ENCODE data around the gene FAM90A1. TPM values are rescaled to one million over a fixed set of nuclear protein-coding genes. Genes with fewer than 3 reads are reported as not detected.
"Not testable (repeated sequence)": the region's sequence is repeated elsewhere in the genome, so short reads cannot be mapped to it uniquely, and the experiment has no call there.

Gene FAM90A1
- total and polyA plus RNA-seq, 2 donors (not counting 1 experiment from before 2014, with no cell fraction given): 0.27 to 0.34 TPM

DNA sequence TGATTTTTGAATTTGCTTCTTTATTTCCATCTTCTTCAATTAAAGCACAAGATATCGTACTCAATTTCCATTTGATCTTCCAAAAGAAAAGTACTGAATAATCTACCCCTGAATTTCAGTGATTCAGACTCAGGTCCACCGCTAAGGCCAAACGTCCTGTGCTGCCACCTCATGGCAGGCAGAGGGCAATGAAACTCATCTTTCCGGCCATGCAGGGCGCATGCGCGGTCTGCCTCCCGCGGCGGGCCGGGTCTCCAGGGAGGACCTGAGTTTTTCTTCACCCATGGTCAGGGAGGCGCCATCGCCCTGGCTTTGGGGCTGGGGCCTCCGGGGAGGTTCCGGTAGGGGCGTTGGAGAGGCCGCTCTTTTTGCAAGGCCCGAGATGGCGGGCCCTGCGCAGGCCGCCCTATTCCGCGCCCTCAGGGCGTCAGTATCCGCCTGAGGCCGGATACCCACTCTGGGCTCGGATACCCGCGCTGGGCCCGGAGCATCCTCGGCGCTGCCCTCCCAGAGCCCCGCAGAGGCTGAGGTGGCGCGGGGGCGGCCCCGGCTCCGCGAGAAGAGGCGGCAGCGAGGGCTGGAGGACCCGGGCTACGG, 47.3 kb downstream of the FAM90A1 start:
- H3K9me3 ChIP-seq (ENCODE audit: control extremely low read depth in 1 of 3, control insufficient read depth in 2 of 3, insufficient read depth in 1 of 3, low read length in 2 of 3); H3K79me2 ChIP-seq (ENCODE audit: control insufficient read depth, insufficient read depth, low read length); H3K36me3 ChIP-seq (replicated peaks in 1 of 2; ENCODE audit: control extremely low read depth in 1 of 2, control insufficient read depth in 1 of 2, extremely low read depth in 1 of 2, insufficient read depth in 2 of 2, low read length in 1 of 2); H4K20me1 ChIP-seq (ENCODE audit: control insufficient read depth, insufficient read depth, low read length, poor library complexity, severe bottlenecking); CTCF ChIA-PET; H3K27me3 Mint-ChIP-seq; H3K9me3 Mint-ChIP-seq (ENCODE audit: insufficient read depth); POLR2A ChIA-PET; H3K27me3 ChIP-seq (replicated peaks in 1 of 4; ENCODE audit: control extremely low read depth in 1 of 4, control insufficient read depth in 3 of 4, insufficient read depth in 4 of 4, low read length in 3 of 4); H3K4me1 ChIP-seq (ENCODE audit: control insufficient read depth in 2 of 2, insufficient read depth in 2 of 2, low read length in 2 of 2): not testable (repeated sequence)
- Mint-ChIP-seq H3K27ac (peak overlapping the region; percentile 81), H3K4me3 (peak overlapping the region; percentile 86), H3K4me1 (peaks cover 14% of the 10 kb centered on the region)
- intact Hi-C loops (cut with micrococcal nuclease): loop anchor here (10.0 kb wide), 1 partner anchor 75 kb away; no protein-coding TSS in a partner anchor
- peak overlapping the region in 4 of 5 experiments; percentile 56 to 66 (median 62) for H3K4me3 ChIP-seq (ENCODE audit: control extremely low read depth in 1 of 5, extremely low read depth in 1 of 5, insufficient read depth in 1 of 5, low read depth in 2 of 5, low read length in 4 of 5)
- peak overlapping the region; percentile 68 for H3K9ac ChIP-seq (ENCODE audit: low read length)
- peak; percentile 70 for ATAC-seq (ENCODE audit: low read depth)
- peak; percentile 83 for DNase-seq
- peak overlapping the region; percentile 63 to 64 for H3K27ac ChIP-seq (ENCODE audit: low read length in 2 of 2)
- peak overlapping the region; percentile 60 for H3K4me2 ChIP-seq (replicated peaks; ENCODE audit: low read depth, low read length, poor library complexity, severe bottlenecking)
- TF ChIP-seq, protein P1, sequence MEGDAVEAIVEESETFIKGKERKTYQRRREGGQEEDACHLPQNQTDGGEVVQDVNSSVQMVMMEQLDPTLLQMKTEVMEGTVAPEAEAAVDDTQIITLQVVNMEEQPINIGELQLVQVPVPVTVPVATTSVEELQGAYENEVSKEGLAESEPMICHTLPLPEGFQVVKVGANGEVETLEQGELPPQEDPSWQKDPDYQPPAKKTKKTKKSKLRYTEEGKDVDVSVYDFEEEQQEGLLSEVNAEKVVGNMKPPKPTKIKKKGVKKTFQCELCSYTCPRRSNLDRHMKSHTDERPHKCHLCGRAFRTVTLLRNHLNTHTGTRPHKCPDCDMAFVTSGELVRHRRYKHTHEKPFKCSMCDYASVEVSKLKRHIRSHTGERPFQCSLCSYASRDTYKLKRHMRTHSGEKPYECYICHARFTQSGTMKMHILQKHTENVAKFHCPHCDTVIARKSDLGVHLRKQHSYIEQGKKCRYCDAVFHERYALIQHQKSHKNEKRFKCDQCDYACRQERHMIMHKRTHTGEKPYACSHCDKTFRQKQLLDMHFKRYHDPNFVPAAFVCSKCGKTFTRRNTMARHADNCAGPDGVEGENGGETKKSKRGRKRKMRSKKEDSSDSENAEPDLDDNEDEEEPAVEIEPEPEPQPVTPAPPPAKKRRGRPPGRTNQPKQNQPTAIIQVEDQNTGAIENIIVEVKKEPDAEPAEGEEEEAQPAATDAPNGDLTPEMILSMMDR (IDR thresholded peaks at IDR 0.05): peak; percentile 74
- under 1% methylated on average over 26 of the region's 43 CpGs for WGBS (ENCODE audit: insufficient coverage)
- peak overlapping the region; percentile 62 for H2AFZ ChIP-seq (ENCODE audit: insufficient read depth, low read depth, low read length, poor library complexity, severe bottlenecking)

DNA sequence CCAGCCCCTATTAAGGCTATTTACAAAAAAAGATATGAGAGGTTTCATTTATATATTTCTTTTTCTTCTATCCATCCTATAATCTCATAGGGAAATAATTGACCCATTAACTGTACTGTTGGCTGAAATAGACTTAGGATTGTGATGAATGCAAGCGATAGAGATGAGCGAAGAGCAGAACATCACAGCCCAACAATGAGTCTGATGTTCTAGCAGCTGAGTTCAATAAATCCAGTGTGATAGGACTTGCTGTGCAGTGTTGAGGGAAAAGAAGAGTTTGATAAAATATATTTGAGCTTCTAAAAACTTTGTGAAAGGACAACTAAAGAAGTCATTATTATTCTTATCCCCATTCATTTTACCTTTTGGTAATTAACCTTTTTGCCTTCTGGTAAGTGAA, 54.5 kb downstream of the FAM90A1 start:
- no CpG with 5 or more reads among the region's 2 CpGs for WGBS (ENCODE audit: insufficient coverage)

More for the DNA sequence above, 54.5 kb downstream of the FAM90A1 start:
- H3K79me2 ChIP-seq (ENCODE audit: control insufficient read depth, insufficient read depth, low read length); H3K4me1 Mint-ChIP-seq; H3K4me3 ChIP-seq (ENCODE audit: control extremely low read depth in 1 of 5, extremely low read depth in 1 of 5, insufficient read depth in 1 of 5, low read depth in 2 of 5, low read length in 4 of 5); H3K9ac ChIP-seq (ENCODE audit: low read length); H3K9me3 ChIP-seq (ENCODE audit: control extremely low read depth in 1 of 3, control insufficient read depth in 2 of 3, insufficient read depth in 1 of 3, low read length in 2 of 3); H3K27me3 Mint-ChIP-seq; ATAC-seq (ENCODE audit: low read depth); H3K27me3 ChIP-seq (replicated peaks in 1 of 4; ENCODE audit: control extremely low read depth in 1 of 4, control insufficient read depth in 3 of 4, insufficient read depth in 4 of 4, low read length in 3 of 4); H3K27ac ChIP-seq (ENCODE audit: low read length in 2 of 2); H2AFZ ChIP-seq (ENCODE audit: insufficient read depth, low read depth, low read length, poor library complexity, severe bottlenecking); H3K4me2 ChIP-seq (replicated peaks; ENCODE audit: low read depth, low read length, poor library complexity, severe bottlenecking); H3K4me1 ChIP-seq (ENCODE audit: control insufficient read depth in 2 of 2, insufficient read depth in 2 of 2, low read length in 2 of 2); H3K27ac Mint-ChIP-seq; POLR2A ChIA-PET; H3K4me3 Mint-ChIP-seq; H3K36me3 ChIP-seq (replicated peaks in 1 of 2; ENCODE audit: control extremely low read depth in 1 of 2, control insufficient read depth in 1 of 2, extremely low read depth in 1 of 2, insufficient read depth in 2 of 2, low read length in 1 of 2); H3K9me3 Mint-ChIP-seq (ENCODE audit: insufficient read depth); DNase-seq; H4K20me1 ChIP-seq (ENCODE audit: control insufficient read depth, insufficient read depth, low read length, poor library complexity, severe bottlenecking); CTCF ChIA-PET: not testable (repeated sequence)
- intact Hi-C loops (cut with micrococcal nuclease): loop anchor here (10.0 kb wide), 1 partner anchor 68 kb away; no protein-coding TSS in a partner anchor

Other genes with a start within 250 kb of the FAM90A1 start
- gene FOXJ2, start 194.9 kb downstream of the FAM90A1 start, total RNA-seq: 19.4 and 22.0 TPM in 2 replicates
- 7.3 and 9.5 TPM in 2 replicates for gene FOXJ2, start 194.9 kb downstream of the FAM90A1 start, polyA plus RNA-seq
- 0.15 and 0.64 TPM in 2 replicates for gene C3AR1, start 161.3 kb downstream of the FAM90A1 start, total RNA-seq
- 0.06 and 0.13 TPM in 2 replicates for gene C3AR1, start 161.3 kb downstream of the FAM90A1 start, polyA plus RNA-seq
- gene NECAP1, start 145.3 kb downstream of the FAM90A1 start, total RNA-seq: 41.5 and 45.0 TPM in 2 replicates
- 30.4 and 63.5 TPM in 2 replicates for gene NECAP1, start 145.3 kb downstream of the FAM90A1 start, polyA plus RNA-seq
- gene CLEC4A, start 104.0 kb downstream of the FAM90A1 start, total RNA-seq: 1.6 and 3.2 TPM in 2 replicates
- 6.1 and 19.0 TPM in 2 replicates for gene CLEC4A, start 104.0 kb downstream of the FAM90A1 start, polyA plus RNA-seq
- gene ZNF705A, start 70.6 kb downstream of the FAM90A1 start, total RNA-seq: not detected in 2 replicates
- not detected in 2 replicates for gene ZNF705A, start 70.6 kb downstream of the FAM90A1 start, polyA plus RNA-seq
- not detected in 2 replicates for gene CLEC6A, start 228.3 kb upstream of the FAM90A1 start, total RNA-seq
- gene CLEC6A, start 228.3 kb upstream of the FAM90A1 start, polyA plus RNA-seq: 0.07 TPM in 1 of 2 replicates, not detected in the other

Measured in B cell (primary cell).